Diencephalon (tissue), 1 donor: ENCODE results near the gene THAP4. TPM values are rescaled to one million over a fixed set of nuclear protein-coding genes. Genes with fewer than 3 reads are reported as not detected.

Experiments
- small RNA-seq: library from RNA; depleted of rRNA; stranded (forward); fragments of <200 nt; gene quantifications from one replicate; pipeline ENCODE3, GENCODE V24; 2014
- total RNA-seq: library from RNA; depleted of rRNA; stranded (reverse); fragments of >200 nt; gene quantifications from one replicate; pipeline ENCODE4 v1.2.3, GENCODE V29; 2014

THAP4 gene
- total RNA-seq: 27.7 TPM

DNA sequence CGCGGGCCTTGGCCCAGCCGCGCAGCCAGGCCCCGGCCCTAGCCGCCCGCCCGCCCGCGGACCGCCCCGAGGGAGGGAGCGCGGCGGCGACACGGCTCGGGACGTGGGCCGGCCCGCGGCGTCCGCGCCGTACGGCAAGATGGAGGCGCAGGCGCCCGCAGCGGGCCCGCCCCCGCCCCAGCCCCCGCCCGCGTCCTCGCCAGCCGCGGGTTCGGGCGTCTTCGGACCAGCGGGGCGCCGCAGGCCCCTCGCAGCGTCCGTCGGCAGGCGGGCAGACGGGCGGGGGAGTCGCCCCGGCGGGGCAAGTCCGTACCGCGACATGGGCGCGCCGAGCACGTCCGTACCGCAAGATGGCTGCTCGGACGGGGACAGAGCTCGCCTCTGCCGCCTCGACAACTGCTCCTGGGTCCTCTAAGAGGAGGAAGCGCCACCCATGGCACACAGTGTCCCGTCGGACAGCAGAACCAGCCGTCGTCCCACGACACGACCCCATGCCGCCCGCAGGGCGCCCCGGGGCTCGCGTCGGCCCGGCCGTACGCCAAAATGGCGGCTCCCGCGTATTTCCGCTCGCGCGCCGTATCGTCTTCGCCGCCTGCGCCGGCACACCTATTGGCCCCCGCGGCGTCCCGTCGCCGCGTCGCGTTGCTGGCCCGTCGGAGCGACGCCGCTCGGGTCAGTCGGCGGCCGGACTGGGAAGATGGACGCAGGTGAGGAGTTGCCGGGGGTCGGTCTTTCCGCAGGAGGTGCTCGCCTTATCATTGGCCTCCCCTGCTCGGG, at the start of gene THAP4, which contains the start of gene ATG4B:
Gene THAP4 (minus strand): TSS at position 141 of the 777 bp plus-strand sequence. CDS start 141 bp downstream, outside the sequence.
Gene ATG4B (plus strand): TSS at position 676 of the 777 bp plus-strand sequence. CDS start 22 bp downstream, at position 698.

DNA sequence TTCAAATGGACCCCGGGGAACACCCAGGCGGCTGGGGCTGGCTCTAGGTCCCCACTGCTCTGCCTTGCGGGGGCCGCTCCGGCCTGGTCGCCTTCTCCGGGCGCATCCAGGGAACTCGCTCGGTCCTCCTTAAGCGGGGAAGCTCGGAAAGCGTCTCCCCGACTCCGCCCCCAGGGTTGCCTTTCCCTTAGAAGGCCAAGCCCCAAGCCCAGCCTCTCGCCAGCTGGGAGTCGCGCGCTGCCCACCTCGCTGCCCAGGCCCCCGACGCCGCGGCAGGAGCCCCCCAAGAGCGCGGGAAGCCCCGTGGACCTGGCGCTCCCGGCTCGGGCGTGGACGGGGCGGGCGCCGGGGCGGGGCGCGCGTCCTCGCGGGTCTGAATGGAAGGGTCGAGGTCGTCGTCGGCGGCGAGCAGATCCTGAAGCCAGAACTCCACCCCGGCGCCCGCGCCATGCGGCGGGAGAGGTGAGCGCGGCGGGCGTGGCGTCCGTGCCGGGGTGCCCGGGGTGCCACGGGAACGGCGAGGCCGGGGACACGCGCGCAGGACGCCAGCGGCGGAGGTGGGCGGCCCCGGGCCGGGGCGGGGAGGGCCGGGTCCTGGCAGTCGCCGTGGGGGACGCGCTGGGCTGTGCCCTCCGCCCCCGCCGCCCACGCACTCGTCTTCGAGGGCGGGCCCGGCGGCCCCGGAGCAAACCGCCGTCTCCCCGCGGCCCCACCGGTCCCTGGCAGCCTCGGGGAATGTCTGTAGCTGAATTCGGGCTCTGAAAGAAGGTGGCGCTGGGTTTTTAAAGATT, 78.2 kb downstream of the THAP4 start, which contains the start of gene BOK:
Gene BOK (plus strand): TSS at position 214 of the 791 bp plus-strand sequence. CDS start 739 bp downstream, outside the sequence.

Small RNA genes lying within 50 kb of the gene (small RNA-seq; reads per million reads assigned to genes)
- not detected for gene RNA5SP122

Other genes starting within 250 kb of the THAP4 start
- gene STK25, start 128.6 kb downstream of the THAP4 start, total RNA-seq: 204 TPM
- gene BOK, start 78.4 kb downstream of the THAP4 start, total RNA-seq: 35.1 TPM
- gene ATG4B, start 535 bp upstream of the THAP4 start, total RNA-seq: 48.7 TPM
- 13.4 TPM for gene DTYMK, start 49.7 kb upstream of the THAP4 start, total RNA-seq
- gene ING5, start 64.9 kb upstream of the THAP4 start, total RNA-seq: 36.0 TPM
- 12.9 TPM for gene D2HGDH, start 97.5 kb upstream of the THAP4 start, total RNA-seq
- 0.69 TPM for gene GAL3ST2, start 139.7 kb upstream of the THAP4 start, total RNA-seq
- 0.92 TPM for gene NEU4, start 172.0 kb upstream of the THAP4 start, total RNA-seq
- 0.23 TPM for gene PDCD1, start 221.7 kb upstream of the THAP4 start, total RNA-seq
- 13.8 TPM for gene RTP5, start 232.6 kb upstream of the THAP4 start, total RNA-seq